Mucosa of descending colon (tissue), 3 donors: ENCODE measurements around the gene MYCN. TPM values are rescaled to one million over a fixed set of nuclear protein-coding genes. Genes with fewer than 3 reads are reported as not detected.

Experiments used
- ATAC-seq: fragments of 200-7000 bp; cut with Tn5 transposase; one replicate; pipeline ENCODE4 v1.9.1; 2020; ENCODE audit warnings: mild to moderate bottlenecking, moderate library complexity
- DNase-seq, 3 donors: peaks; one replicate each; pipeline ENCODE4 v3.0.0-alpha.2; 2020
- H3K36me3 ChIP-seq: fragments of 200-600 bp; one replicate; pipeline ENCODE4 v1.8.0; 2021; ENCODE audit warnings: low read depth, mild to moderate bottlenecking
- H3K4me1 ChIP-seq: fragments of 200-600 bp; one replicate; pipeline ENCODE4 v1.8.0; 2021; ENCODE audit warnings: low read depth, mild to moderate bottlenecking
- H3K4me3 ChIP-seq: fragments of 200-600 bp; one replicate; pipeline ENCODE4 v1.8.0; 2021; ENCODE audit warnings: mild to moderate bottlenecking
- H3K9me3 ChIP-seq: fragments of 200-600 bp; one replicate; pipeline ENCODE4 v1.8.0; 2021; ENCODE audit warnings: mild to moderate bottlenecking
- CTCF ChIP-seq: fragments of 200-600 bp; IDR thresholded peaks from one replicate; pipeline ENCODE4 v1.8.0; 2022; ENCODE audit warnings: antibody characterized with exemption, mild to moderate bottlenecking
- intact Hi-C, 2 donors: fragments of 100-400 bp; cut with DNase I in 1 of 2; cut with micrococcal nuclease in 1 of 2; formaldehyde crosslinking; loops; one replicate each; pipeline versions ENCODE4 v1.11.0 to v1.11.1; 2022; cut with DNase I, micrococcal nuclease
- total RNA-seq, 3 donors: library from RNA; stranded (reverse); fragmentation: NEBNext Ultra II Directional in 2 of 3; extraction: Animal tissue kit (Norgen Biotek cat#: 25700) in 2 of 3; gene quantifications; one replicate each; pipeline versions ENCODE4 v1.2.1 to v1.2.4, GENCODE V29; 2021 to 2023
- donor health status: DM: no; HTN: no; CAD: no; lungs with moderate emphysema.
- donor health status: DM: no; HTN: no; CAD: no.
- donor health status: DM: no; HTN: yes; CAD: no.

Gene MYCN
- total RNA-seq, 3 donors from 2014 or later = 0.52 to 1.1 (median 1.1) TPM

GRCh38 chr2:15988733-15989132, 48.4 kb downstream of the MYCN start:
- intact Hi-C loops = no loop called here
- ATAC-seq = no peak
- Histone ChIP-seq H3K9me3 (no peaks in the 10 kb centered on the region), H3K4me1 (no peaks in the 10 kb centered on the region), H3K36me3 (no peaks in the 10 kb centered on the region), H3K4me3 (no peak overlapping the region)
- no peak for DNase-seq
- TF ChIP-seq CTCF = no peak

GRCh38 chr2:15989559-15989958, 49.2 kb downstream of the MYCN start:
- Histone ChIP-seq H3K4me1 (no peaks in the 10 kb centered on the region), H3K4me3 (no peak overlapping the region), H3K9me3 (no peaks in the 10 kb centered on the region), H3K36me3 (no peaks in the 10 kb centered on the region)
- TF ChIP-seq CTCF = no peak
- intact Hi-C loops = no loop called here
- DNase-seq = no peak
- ATAC-seq = no peak

DNA sequence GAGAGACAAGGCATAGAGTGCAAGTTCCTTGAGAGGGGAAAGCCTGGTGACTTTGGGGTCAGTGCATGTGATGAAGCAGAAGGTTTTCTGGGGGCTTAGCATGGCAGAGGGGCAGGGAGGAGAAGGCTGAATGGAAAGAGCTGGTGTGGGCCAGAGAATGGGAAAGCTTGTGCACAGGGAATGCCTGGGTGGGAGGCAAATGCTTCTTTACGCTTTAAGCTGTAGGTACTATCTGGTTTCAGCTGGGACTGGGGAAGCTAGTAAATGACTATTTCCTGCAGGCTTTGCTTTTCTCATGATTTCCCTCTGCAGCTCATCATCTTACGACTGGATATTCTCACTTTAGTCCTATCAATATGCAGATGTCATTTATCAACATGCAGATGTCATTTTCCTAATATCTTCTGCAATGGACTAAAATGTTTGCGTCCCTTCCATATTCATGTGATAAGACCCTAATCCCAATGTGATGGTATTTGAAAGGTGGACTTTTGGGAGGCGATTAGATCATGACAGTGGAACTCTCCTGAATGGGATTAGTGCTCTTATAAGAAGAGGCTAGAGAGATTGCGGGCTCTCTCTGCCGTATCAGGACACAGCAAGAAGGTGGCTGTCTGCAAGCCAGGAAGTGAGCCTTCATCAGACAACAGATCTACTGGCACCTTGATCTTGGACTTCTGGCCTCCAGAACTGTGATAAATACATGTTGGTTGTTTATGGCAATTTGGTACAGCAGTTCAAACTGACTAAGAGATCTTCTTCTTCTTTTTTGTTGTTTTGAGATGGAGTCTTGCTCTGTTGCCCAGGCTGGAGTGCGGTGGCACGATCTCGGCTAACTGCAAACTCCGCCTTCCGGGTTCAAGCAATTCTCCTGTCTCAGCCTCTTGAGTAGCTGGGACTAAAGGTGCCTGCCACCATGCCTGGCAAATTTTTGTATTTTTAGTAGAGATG, 50.1 kb downstream of the MYCN start:
- ATAC-seq (no peak), DNase-seq (no peak)
- H3K36me3 ChIP-seq = no peaks in the 10 kb centered on the region
- H3K4me3 ChIP-seq = no peak overlapping the region
- H3K9me3 ChIP-seq = no peaks in the 10 kb centered on the region
- no peaks in the 10 kb centered on the region for H3K4me1 ChIP-seq
- TF ChIP-seq CTCF = no peak
- intact Hi-C loops = no loop called here

- no peaks in the 10 kb centered on the region for H3K4me1 ChIP-seq
- no peak overlapping the region for H3K4me3 ChIP-seq
- no peaks in the 10 kb centered on the region for H3K9me3 ChIP-seq
- no peak for TF ChIP-seq CTCF
- DNase-seq (no peak), ATAC-seq (no peak)
- no peaks in the 10 kb centered on the region for H3K36me3 ChIP-seq
- intact Hi-C loops = no loop called here
Observed at GRCh38 chr2:15991231-15991630, 50.9 kb downstream of the MYCN start.

DNA sequence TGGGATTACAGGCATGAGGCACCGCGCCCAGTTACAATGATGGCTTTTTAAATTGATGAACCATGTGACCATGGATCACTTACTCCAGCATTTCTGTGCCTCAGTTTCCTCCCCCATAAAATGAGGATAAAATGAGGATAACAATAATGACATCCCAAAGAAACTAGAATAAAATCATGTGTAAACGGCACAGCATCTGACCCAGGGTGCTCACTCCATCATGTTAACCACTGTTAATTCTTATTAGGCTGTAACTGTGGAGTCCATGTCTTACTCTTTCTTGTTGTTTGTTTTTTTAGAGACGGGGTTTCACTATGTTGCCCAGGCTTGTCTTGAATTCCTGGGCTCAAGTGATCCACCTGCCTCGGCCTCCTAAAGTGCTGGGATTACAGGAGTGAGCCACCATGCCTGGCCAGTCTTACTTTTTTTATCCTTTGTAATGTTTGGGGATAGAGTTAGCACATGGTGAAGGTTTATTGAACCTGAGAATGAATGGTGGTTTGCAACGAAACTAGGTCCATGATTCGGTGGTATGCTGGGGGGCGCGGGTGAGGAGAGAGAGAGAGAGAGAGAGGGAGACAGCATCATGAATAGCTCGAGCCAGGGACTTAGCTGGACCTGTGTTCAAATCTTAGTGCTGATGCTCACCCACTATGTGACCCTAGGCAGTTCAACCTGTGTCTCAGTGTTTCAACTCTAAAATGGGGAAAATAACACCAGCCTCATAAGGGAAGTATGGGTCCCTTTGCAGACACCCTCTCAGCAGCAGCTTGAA, 52.3 kb downstream of the MYCN start:
- Histone ChIP-seq H3K36me3 (no peaks in the 10 kb centered on the region), H3K4me1 (no peaks in the 10 kb centered on the region), H3K4me3 (no peak overlapping the region), H3K9me3 (no peaks in the 10 kb centered on the region)
- intact Hi-C loops = no loop called here
- ATAC-seq = no peak
- no peak for TF ChIP-seq CTCF
- no peak for DNase-seq
